K562 (cell line): Measurements from ENCODE around the gene RNF25. TPM values are rescaled to one million over a fixed set of nuclear protein-coding genes. Genes with fewer than 3 reads are reported as not detected.

Experiments used
- ATF2 ChIP-seq: sonication (generic); formaldehyde crosslinking; IDR thresholded peaks from 2 replicates; pipeline ENCODE4 v1.8.1; 2022; ENCODE audit warnings: missing genetic modification reagents
- EP300 ChIP-seq: IDR thresholded peaks from 2 replicates; pipeline ENCODE4 v1.6.1; 2012; ENCODE audit warnings: low read length, improper control_type of control experiment
- FOS ChIP-seq: IDR thresholded peaks from 3 replicates; pipeline ENCODE4 v1.6.1; 2011; ENCODE audit not compliant: insufficient read length; ENCODE audit errors: extremely low read depth
- GATAD2A ChIP-seq: fragments of 450-650 bp; IDR thresholded peaks from 2 replicates; pipeline ENCODE4 v1.6.1; 2017
- HNRNPUL1 ChIP-seq: fragments of 200-400 bp; formaldehyde crosslinking; IDR thresholded peaks from 2 replicates; pipeline ENCODE4 v1.6.1; 2017; ENCODE audit warnings: low read length
- RAD21 ChIP-seq, 2 experiments: fragments of 250-450 bp in 1 of 2; fragments of 450-650 bp in 1 of 2; sonication (Bioruptor Pico) in 1 of 2; formaldehyde crosslinking in 1 of 2; IDR thresholded peaks in 1 of 2; conservative IDR thresholded peaks in 1 of 2; 2 replicates each; pipeline versions ENCODE4 v1.4.0 to v1.8.0; 2020 to 2022; ENCODE audit warnings: mild to moderate bottlenecking in 2 of 2, moderate library complexity in 1 of 2
- SMARCE1 ChIP-seq: fragments of 450-650 bp; IDR thresholded peaks from 2 replicates; pipeline ENCODE4 v1.7.1; 2016; ENCODE audit warnings: mild to moderate bottlenecking
- SRSF1 ChIP-seq: fragments of 200-400 bp; formaldehyde crosslinking; IDR thresholded peaks from 2 replicates; pipeline ENCODE4 v1.6.1; 2017; ENCODE audit warnings: mild to moderate bottlenecking, low read depth, low read length, moderate library complexity
- TFAM ChIP-seq: fragments of 250-450 bp; sonication (Bioruptor Pico); conservative IDR thresholded peaks from 2 replicates; pipeline ENCODE4 v1.5.0; 2021; ENCODE audit warnings: mild to moderate bottlenecking, moderate library complexity
- THRB ChIP-seq: fragments of 450-650 bp; formaldehyde crosslinking; conservative IDR thresholded peaks from 2 replicates; pipeline ENCODE4 v1.4.0; 2022; ENCODE audit warnings: mild to moderate bottlenecking, missing genetic modification characterization
- U2AF1 ChIP-seq: fragments of 200-400 bp; formaldehyde crosslinking; optimal IDR thresholded peaks from 2 replicates; pipeline ENCODE3; 2017; ENCODE audit warnings: mild to moderate bottlenecking, low read depth, low read length, moderate library complexity
- ZNF707 ChIP-seq: fragments of 250-450 bp; sonication (Bioruptor Pico); conservative IDR thresholded peaks from 2 replicates; pipeline ENCODE4 v1.8.0; 2022; ENCODE audit warnings: inconsistent platforms, mild to moderate bottlenecking, moderate library complexity
- polyA plus RNA-seq, 8 experiments: library from polyadenylated mRNA; depleted of rRNA in 4 of 8; stranded (reverse) in 5 of 8; unstranded in 3 of 8; fragments of >200 nt; fragmentation: Nextera tagmentation in 2 of 8; fragmentation: Illumina TruSeq in 1 of 8; extraction: Ambion mirVana in 2 of 8; extraction: Trizol in 1 of 8; gene quantifications; 2 replicates each; pipeline versions ENCODE4 v1.2.1 to v1.2.3, GENCODE V29; 2011 to 2014; ENCODE audit warnings: inconsistent platforms in 1 of 8, missing spikeins in 1 of 8
- total RNA-seq, 7 experiments: library from RNA; depleted of rRNA in 6 of 7; stranded (reverse); fragments of >200 nt in 6 of 7; fragmentation: Illumina TruSeq in 2 of 7; extraction: Trizol in 2 of 7; gene quantifications; 2 replicates each; pipeline versions ENCODE4 v1.2.1 to v1.2.3, GENCODE V29; 2011 to 2021; ENCODE audit warnings: low replicate concordance in 1 of 7
- TF ChIP-seq, protein P1 (sequence below), 2 experiments: fragments of 450-650 bp; formaldehyde crosslinking in 1 of 2; IDR thresholded peaks; 2 replicates each; pipeline versions ENCODE4 v1.4.0 to v1.6.1; 2014 to 2020; ENCODE audit warnings: mild to moderate bottlenecking in 2 of 2, borderline replicate concordance in 1 of 2, low read depth in 1 of 2
- TF ChIP-seq, protein P2 (sequence below): fragments of 250-450 bp; sonication (Bioruptor Pico); IDR thresholded peaks from 2 replicates; pipeline ENCODE4 v1.9.0; 2021; ENCODE audit warnings: mild to moderate bottlenecking
- TF ChIP-seq, protein P3 (sequence below), 2 experiments: fragments of 450-650 bp; conservative IDR thresholded peaks; 2 replicates each; pipeline ENCODE4 v1.6.1; 2017; ENCODE audit warnings: mild to moderate bottlenecking in 2 of 2, moderate library complexity in 2 of 2

RNF25 gene
- total and polyA plus RNA-seq, 9 of the 15 experiments (the other 6 are each of a cell fraction or from before 2014, with no cell fraction given) = 2.3 to 49.8 (median 20.5) TPM

- TF ChIP-seq, protein P1, sequence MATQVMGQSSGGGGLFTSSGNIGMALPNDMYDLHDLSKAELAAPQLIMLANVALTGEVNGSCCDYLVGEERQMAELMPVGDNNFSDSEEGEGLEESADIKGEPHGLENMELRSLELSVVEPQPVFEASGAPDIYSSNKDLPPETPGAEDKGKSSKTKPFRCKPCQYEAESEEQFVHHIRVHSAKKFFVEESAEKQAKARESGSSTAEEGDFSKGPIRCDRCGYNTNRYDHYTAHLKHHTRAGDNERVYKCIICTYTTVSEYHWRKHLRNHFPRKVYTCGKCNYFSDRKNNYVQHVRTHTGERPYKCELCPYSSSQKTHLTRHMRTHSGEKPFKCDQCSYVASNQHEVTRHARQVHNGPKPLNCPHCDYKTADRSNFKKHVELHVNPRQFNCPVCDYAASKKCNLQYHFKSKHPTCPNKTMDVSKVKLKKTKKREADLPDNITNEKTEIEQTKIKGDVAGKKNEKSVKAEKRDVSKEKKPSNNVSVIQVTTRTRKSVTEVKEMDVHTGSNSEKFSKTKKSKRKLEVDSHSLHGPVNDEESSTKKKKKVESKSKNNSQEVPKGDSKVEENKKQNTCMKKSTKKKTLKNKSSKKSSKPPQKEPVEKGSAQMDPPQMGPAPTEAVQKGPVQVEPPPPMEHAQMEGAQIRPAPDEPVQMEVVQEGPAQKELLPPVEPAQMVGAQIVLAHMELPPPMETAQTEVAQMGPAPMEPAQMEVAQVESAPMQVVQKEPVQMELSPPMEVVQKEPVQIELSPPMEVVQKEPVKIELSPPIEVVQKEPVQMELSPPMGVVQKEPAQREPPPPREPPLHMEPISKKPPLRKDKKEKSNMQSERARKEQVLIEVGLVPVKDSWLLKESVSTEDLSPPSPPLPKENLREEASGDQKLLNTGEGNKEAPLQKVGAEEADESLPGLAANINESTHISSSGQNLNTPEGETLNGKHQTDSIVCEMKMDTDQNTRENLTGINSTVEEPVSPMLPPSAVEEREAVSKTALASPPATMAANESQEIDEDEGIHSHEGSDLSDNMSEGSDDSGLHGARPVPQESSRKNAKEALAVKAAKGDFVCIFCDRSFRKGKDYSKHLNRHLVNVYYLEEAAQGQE (IDR thresholded peaks at IDR 0.05; ENCODE audit: borderline replicate concordance) = peak; percentile 31; the same call in 1 of the 2 replicates
- TF ChIP-seq, protein P1 (CRISPR knock-in tag; IDR thresholded peaks at IDR 0.05; ENCODE audit: low read depth) = no peak
- TF ChIP-seq FOS (no peak), U2AF1 (no peak), SMARCE1 (no peak), ATF2 (CRISPR knock-in tag) (no peak), THRB (CRISPR knock-in tag) (no peak), HNRNPUL1 (no peak), ZNF707 (CRISPR knock-in tag) (no peak), TFAM (CRISPR knock-in tag) (no peak), RAD21 (CRISPR knock-in tag; conservative IDR thresholded peaks at IDR 0.05 in 1 of 2, IDR thresholded peaks at IDR 0.05 in 1 of 2) (peak; percentile 33 to 51), GATAD2A (no peak), SRSF1 (no peak), EP300 (no peak)
- TF ChIP-seq, protein P2, sequence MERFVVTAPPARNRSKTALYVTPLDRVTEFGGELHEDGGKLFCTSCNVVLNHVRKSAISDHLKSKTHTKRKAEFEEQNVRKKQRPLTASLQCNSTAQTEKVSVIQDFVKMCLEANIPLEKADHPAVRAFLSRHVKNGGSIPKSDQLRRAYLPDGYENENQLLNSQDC (CRISPR knock-in tag) = no peak
- TF ChIP-seq, protein P3, sequence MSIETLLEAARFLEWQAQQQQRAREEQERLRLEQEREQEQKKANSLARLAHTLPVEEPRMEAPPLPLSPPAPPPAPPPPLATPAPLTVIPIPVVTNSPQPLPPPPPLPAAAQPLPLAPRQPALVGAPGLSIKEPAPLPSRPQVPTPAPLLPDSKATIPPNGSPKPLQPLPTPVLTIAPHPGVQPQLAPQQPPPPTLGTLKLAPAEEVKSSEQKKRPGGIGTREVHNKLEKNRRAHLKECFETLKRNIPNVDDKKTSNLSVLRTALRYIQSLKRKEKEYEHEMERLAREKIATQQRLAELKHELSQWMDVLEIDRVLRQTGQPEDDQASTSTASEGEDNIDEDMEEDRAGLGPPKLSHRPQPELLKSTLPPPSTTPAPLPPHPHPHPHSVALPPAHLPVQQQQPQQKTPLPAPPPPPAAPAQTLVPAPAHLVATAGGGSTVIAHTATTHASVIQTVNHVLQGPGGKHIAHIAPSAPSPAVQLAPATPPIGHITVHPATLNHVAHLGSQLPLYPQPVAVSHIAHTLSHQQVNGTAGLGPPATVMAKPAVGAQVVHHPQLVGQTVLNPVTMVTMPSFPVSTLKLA (conservative IDR thresholded peaks at IDR 0.05) = no peak
Observed at GRCh38 chr2:218648088-218648786, 23.6 kb downstream of the RNF25 start (continued).
